Activated naive CD4-positive, alpha-beta T cell (primary cell): Measurements from ENCODE around the gene ARID3B.
"Not testable (repeated sequence)": the region's sequence is repeated elsewhere in the genome, so short reads cannot be mapped to it uniquely, and the experiment has no call there.

Experiments
- DNase-seq, 4 experiments: peaks; one replicate each; lab custom pipeline; 2025; lab: John Stamatoyannopoulos, UW

The ARID3B gene

DNA sequence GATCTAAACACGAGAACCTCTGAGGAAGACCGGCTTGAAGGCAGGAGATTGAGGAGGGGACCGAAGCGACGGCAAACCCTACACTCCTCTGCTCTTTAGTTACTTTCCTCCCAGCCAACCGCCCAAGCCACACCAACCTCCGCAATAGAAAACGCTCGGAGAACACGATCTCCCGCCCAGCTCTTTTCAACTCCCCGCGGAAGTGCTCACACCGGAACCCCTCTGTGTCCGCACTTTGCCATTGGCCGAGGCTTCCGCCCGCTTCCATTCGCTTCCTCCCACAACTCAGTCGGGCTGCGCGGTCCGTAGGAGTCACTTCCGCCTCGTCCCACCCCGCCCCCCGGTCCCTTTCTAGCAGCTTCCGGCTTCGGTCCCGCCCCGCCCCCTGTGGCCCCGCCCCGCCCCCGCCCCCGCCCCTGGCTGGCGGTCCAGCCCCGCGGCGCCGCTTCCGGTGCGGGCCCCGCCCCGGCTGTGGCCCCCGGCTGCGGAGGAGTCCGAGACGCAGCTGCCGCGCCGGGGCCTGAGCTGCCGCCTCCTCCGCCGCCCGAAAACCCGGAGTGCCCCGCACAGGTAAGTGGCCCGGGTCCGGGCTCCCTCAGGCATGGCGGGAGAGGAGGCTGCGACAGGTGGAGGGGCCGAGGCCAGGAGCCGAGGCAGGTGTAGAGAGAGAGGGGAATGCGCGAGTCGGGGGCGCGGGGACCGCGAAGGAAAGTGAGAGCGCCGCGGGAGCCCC lies at the start of gene ARID3B:
TSS of gene ARID3B (plus strand) at position 460 of the 733 bp plus-strand sequence. CDS start 2,717 bp downstream, outside the sequence.
- peak; percentile 85 to 94 (median 91) for DNase-seq

DNA sequence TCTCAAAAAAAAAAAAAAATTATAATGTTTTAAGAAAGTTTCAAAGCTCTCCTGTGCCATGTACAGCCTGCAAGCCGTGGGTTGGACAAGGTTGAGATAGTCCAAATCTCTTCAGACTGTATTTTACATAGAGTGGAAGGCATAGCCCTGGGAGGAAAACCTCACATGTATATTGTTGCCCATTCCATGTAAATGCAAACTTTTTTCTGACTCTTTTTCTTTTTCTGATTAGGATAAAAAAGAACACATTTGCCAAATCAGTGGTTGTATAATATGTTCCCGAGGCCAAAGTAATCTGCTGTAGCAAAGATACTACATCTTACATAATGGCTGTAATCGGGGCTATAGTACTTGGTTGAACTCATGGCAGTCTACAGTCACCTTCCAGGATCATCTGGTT lies 44.4 kb upstream of the ARID3B start:
- DNase-seq = no peak

- DNase-seq = no peak
Observed at GRCh38 chr15:74497584-74497983, 43.4 kb upstream of the ARID3B start.

DNA sequence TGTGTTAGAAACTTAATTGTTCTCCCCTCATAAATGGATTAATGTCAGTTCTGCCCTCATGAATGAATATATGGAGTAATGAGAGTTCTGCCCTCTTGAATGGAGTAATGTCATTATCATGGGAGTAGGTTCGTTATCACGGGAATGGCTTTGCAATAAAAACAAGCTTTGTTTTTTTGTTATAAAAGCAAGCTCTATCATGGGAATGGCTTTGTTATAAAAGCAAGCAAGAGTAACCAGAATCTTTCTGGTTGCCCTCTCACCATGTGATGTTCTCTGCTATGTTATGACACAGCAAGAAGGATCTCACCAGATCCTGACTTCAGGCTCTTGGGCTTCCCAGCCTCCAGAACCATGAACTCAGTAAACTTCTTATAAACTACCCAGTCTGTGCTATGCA lies 41.7 kb upstream of the ARID3B start:
- no peak for DNase-seq

GRCh38 chr15:74500401-74500800 lies 40.6 kb upstream of the ARID3B start:
- no peak for DNase-seq

DNA sequence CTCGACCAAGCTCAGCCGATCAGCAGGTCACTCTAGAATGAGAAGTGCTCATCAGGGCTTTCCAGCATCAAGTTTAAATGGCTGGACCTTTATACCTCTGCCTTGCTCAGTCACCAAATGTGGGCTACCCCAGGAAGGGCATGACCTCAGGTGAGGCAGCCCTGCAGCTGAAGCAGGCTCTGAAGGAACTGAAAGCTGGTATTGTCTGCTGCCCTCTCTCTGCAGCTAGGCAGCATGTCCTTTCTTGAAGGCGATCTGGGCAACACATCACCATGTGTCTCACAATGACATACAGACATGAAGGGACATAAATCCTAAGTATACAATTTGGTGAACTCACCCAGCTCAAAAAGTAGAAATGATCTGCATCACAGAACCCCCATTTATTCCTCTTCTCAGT lies 38.7 kb upstream of the ARID3B start:
- DNase-seq = no peak

DNA sequence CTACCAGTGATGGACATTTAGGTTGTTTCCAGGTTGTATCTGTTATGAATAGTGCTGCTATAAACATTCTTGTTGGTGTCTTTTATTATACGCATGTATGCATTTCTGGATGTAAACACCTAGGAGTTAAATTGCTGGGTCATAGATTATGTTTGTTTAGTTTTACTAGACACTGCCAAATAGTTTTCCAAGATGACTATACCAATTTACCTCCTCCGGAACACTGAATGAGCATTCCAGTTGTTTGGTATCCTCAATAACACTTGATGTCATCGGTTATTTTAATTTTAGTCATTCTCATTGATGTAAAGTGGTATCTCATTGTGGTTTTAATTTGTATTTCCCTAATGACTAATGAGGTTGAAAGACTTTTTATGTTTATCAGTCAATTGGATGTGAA lies 36.6 kb upstream of the ARID3B start:
- no peak for DNase-seq

DNA sequence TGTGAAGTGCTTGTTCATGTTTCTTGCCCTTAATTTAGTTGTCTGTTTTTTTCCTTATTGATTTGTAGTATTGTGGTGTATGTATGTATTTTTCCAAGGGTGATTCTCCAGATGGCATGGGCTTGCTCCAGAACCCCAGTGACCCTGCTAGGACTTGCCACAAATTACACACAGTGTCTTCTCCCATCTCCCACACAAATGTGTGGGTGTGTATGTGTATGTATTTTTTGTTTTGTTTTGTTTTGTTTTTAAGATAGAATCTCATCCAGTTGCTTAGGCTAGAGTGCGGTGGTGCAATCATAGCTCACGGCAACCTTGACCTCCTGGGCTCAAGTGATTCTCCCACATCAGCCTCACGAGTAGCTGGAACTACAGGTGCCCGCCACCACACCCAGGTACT lies 36.2 kb upstream of the ARID3B start:
- no peak for DNase-seq

DNA sequence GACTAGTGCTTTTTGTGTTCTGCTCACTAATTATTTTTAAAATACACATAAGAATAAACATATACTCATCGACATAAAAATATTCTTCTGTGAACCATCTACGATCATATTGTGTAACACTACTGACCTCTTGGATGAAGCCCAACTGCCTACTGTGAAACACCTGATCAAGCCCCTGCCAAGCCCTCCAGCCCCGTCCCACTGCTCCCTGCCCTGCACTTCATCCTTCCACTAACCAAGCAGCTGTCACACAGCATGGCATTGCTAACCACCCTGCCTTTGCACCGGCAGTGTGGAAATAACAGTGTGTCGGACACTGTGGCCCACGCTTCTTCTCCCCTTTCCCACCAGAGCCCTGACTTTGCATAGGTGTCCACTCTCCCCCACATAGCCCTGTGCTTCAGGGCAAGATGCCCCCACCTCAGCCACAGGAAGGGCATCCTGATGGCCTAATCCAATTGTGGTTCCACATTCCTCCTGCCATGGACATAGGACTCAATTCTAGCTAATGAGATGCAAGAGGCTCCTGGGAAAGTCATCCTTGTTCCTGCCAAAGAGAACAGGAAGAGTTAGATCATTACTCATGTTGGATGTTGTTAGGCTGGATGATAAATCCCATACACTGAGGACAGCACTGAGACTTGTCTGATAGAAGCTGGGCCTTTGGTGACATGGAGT lies 35.0 kb upstream of the ARID3B start:
- no peak for DNase-seq

DNA sequence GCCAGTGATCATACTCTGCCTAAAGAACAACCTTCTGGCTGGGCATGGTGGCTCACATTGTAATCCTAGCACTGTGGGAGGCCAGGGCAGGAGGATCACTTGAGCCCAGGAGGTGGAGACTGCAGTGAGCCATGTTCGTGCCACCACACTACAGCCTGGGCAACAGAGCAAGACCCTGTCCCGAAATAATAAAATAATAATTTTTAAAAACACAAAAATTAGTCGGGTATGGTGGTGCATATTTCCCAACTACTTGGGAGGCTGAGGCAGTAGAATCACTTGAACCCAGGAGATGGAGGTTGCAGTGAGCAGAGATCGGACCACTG lies 34.5 kb upstream of the ARID3B start:
- DNase-seq = no peak

- DNase-seq = no peak
Observed at GRCh38 chr15:74511583-74511982, 29.4 kb upstream of the ARID3B start.

GRCh38 chr15:74514059-74514458 lies 27.0 kb upstream of the ARID3B start:
- not testable (repeated sequence) for DNase-seq

DNA sequence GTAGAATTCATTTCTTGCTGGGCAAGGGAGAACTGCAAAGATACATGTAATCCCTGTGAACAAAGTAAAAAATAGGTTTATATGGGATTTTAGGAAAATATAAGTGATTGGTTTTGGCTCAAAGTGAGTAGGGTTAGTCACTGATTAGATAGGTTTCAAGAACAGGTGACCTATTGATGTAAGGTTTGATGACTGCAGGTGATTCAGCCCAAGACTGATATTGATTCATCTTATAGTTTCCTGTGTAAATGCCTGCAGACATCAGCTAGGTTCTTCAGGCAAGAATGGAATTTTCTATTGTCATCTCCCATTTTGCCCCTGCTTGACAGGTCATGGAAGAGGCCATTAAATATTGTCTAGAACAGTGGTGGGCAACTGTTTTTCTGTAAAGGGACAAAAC lies 23.9 kb upstream of the ARID3B start:
- no peak for DNase-seq

DNA sequence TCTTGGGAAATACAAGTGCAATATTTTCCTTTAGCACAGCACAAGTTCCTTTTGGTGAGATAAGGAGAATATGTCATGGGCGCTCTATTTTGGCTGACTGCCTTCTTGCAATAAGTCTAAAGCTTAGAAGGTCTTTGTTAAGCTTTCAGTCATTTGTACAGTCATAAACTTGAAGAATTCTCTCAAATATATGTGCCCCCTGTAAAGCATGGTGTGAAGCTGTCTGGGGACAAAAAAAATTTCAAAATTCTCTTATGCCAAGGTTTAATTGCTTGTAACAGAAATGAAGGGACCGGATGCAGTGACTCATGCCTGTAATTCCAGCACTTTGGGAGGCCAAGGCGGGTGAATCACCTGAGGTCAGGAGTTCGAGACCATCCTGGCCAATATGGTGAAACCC lies 21.7 kb upstream of the ARID3B start:
- no peak for DNase-seq

DNA sequence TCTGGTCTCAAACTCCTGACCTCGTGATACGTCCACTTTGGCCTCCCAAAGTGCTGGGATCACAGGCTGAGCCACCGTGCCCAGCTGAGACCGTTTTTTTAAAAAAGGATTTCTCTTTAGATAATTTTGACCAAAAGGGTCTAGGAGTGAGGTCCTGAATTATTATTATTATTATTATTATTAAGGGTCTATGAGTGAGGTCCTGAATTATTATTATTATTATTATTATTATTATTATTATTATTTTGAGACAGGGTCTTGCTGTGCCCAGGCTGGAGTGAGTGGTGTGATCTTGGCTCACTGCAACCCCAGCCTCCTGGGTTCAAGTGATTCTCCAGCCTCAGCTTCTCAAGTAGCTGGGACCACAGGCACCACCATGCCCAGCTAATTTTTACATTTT lies 20.6 kb upstream of the ARID3B start:
- no peak for DNase-seq

- DNase-seq = no peak
Observed at GRCh38 chr15:74523982-74524381, 17.0 kb upstream of the ARID3B start.

- DNase-seq = no peak
Observed at GRCh38 chr15:74525309-74525708, 15.7 kb upstream of the ARID3B start.

- DNase-seq = no peak
Observed at GRCh38 chr15:74525945-74526344, 15.1 kb upstream of the ARID3B start.

GRCh38 chr15:74528876-74529275 lies 12.1 kb upstream of the ARID3B start:
- DNase-seq = no peak

GRCh38 chr15:74529921-74530320 lies 11.1 kb upstream of the ARID3B start:
- DNase-seq = no peak

DNA sequence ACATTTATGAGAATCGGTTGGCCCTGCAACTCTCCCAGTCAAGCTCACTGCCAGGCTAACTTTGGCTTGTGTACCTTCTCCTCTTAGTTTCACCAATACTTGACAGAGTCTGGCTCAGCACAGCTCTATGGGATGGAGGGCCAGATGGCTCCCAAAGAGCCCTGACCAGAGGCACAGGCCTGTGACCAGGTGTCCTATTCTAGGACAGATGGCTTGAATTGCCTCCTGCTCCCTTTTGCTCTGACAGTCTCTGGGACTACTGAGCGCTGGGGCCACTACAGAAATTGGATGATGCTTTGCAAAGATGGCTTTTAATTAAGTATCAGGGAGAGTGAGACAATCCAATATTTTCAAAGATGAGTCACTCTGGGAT lies 10.3 kb upstream of the ARID3B start:
- no peak for DNase-seq

GRCh38 chr15:74531144-74531811 lies 9.7 kb upstream of the ARID3B start:
- DNase-seq = no peak

- DNase-seq = no peak
Observed at GRCh38 chr15:74535388-74536084, 5.5 kb upstream of the ARID3B start.
